ENCODE measurements around the gene HSPA1A.
A peak's percentile ranks its signal among the peaks of the same experiment; 100 is the strongest.

HSPA1A gene

GRCh38 chr6:31815025-31815838, at the start of gene HSPA1A, which contains the start of gene HSPA1L:
Gene HSPA1A, plus strand, starts transcription at chr6:31815543. Its CDS starts 214 bp downstream, at chr6:31815757.
Gene HSPA1L, minus strand, starts transcription at chr6:31815283. Its CDS starts 3,311 bp downstream, at chr6:31811972.
- TF ChIP-seq, protein P1, sequence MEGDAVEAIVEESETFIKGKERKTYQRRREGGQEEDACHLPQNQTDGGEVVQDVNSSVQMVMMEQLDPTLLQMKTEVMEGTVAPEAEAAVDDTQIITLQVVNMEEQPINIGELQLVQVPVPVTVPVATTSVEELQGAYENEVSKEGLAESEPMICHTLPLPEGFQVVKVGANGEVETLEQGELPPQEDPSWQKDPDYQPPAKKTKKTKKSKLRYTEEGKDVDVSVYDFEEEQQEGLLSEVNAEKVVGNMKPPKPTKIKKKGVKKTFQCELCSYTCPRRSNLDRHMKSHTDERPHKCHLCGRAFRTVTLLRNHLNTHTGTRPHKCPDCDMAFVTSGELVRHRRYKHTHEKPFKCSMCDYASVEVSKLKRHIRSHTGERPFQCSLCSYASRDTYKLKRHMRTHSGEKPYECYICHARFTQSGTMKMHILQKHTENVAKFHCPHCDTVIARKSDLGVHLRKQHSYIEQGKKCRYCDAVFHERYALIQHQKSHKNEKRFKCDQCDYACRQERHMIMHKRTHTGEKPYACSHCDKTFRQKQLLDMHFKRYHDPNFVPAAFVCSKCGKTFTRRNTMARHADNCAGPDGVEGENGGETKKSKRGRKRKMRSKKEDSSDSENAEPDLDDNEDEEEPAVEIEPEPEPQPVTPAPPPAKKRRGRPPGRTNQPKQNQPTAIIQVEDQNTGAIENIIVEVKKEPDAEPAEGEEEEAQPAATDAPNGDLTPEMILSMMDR (IDR thresholded peaks at IDR 0.05; ENCODE audit: control insufficient read depth, insufficient read depth, low read depth, low read length, missing control alignments), result no peak
- peak; percentile 83 for DNase-seq (ENCODE audit: low read depth)
- H3K4me3 ChIP-seq (ENCODE audit: control insufficient read depth, low read depth, low read length), result peak within 1 kb of the TSS; percentile 71

GRCh38 chr6:31765559-31765909, 49.8 kb upstream of the HSPA1A start:
- no peak for DNase-seq (ENCODE audit: low read depth)
- TF ChIP-seq, protein P1 (IDR thresholded peaks at IDR 0.05; ENCODE audit: control insufficient read depth, insufficient read depth, low read depth, low read length, missing control alignments), result no peak
- H3K4me3 ChIP-seq (ENCODE audit: control insufficient read depth, low read depth, low read length), result no peak overlapping the region

GRCh38 chr6:31765910-31766794, 49.2 kb upstream of the HSPA1A start:
- no peak for DNase-seq (ENCODE audit: low read depth)
- TF ChIP-seq, protein P1 (IDR thresholded peaks at IDR 0.05; ENCODE audit: control insufficient read depth, insufficient read depth, low read depth, low read length, missing control alignments), result no peak
- H3K4me3 ChIP-seq (ENCODE audit: control insufficient read depth, low read depth, low read length), result peak overlapping the region; percentile 9

GRCh38 chr6:31767096-31767645, 48.2 kb upstream of the HSPA1A start:
- no peak for DNase-seq (ENCODE audit: low read depth)
- no peak overlapping the region for H3K4me3 ChIP-seq (ENCODE audit: control insufficient read depth, low read depth, low read length)
- TF ChIP-seq, protein P1 (IDR thresholded peaks at IDR 0.05; ENCODE audit: control insufficient read depth, insufficient read depth, low read depth, low read length, missing control alignments), result no peak

- TF ChIP-seq, protein P1 (IDR thresholded peaks at IDR 0.05; ENCODE audit: control insufficient read depth, insufficient read depth, low read depth, low read length, missing control alignments), result no peak
- no peak for DNase-seq (ENCODE audit: low read depth)
- no peak overlapping the region for H3K4me3 ChIP-seq (ENCODE audit: control insufficient read depth, low read depth, low read length)
These were observed 46.7 kb upstream of the HSPA1A start for GRCh38 chr6:31768363-31769257.
